Activated naive CD4-positive, alpha-beta T cell treated with Interleukin-2 at 50 U/mL for 16 hours (primary cell): ENCODE data around the gene SLC6A6.

ENCODE experiments used
- DNase-seq: peaks from one replicate; pipeline ENCODE4 v3.0.0-alpha.2; 2020

Gene SLC6A6

DNA sequence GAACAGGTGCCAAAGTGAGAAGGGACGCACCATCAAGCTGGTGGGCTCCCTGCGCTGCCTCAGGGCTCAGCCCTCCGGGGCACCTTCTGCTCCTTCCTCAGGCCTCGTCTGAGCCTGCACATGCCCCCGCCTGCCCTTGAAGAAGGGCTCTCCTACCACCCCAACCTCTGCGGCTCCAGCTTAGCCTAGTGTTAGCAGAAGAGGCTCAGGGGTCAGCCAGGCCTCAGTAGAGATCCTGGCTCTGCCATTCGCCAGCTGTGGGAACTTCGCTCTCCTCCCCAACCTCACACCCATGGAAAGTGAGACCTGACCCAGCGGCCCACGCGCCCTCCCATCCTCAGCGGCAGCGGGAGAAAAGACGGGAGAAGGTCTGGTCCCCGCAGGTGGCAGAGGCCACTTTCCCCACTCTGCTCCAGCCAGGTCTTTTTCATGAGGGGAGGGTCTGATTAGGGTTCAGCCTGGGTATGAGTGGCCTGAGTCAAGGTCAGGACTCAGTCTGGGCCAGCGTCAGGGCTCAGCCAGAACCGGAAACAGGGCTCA, 129.5 kb downstream of the SLC6A6 start:
- DNase-seq, result no peak

- DNase-seq, result no peak
Observed at GRCh38 chr3:14532691-14533456, 130.5 kb downstream of the SLC6A6 start.

- DNase-seq, result no peak
Observed at GRCh38 chr3:14533457-14533958, 131.1 kb downstream of the SLC6A6 start.

- DNase-seq, result no peak
Observed at GRCh38 chr3:14534516-14535191, 132.2 kb downstream of the SLC6A6 start.

DNA sequence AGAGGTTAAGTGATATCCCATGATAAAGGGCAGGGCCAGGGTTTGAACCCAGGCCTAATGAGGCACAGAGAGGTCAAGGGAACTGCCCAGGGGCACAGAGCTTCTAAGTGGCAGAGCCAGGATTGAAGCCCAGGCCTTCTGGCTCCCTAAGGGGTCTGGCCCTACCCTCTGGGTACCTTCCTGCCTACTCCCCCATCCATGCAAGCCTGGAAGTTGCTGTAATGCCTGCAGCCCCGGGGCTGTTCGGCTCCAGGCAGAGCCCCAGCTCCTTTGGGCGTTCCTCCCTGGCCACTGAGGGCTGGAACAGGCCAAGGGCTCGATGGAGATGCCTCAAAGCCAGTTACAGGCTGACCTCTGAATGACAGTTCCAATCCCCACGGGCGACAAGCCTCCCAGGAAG, 133.2 kb downstream of the SLC6A6 start:
- DNase-seq, result no peak

DNA sequence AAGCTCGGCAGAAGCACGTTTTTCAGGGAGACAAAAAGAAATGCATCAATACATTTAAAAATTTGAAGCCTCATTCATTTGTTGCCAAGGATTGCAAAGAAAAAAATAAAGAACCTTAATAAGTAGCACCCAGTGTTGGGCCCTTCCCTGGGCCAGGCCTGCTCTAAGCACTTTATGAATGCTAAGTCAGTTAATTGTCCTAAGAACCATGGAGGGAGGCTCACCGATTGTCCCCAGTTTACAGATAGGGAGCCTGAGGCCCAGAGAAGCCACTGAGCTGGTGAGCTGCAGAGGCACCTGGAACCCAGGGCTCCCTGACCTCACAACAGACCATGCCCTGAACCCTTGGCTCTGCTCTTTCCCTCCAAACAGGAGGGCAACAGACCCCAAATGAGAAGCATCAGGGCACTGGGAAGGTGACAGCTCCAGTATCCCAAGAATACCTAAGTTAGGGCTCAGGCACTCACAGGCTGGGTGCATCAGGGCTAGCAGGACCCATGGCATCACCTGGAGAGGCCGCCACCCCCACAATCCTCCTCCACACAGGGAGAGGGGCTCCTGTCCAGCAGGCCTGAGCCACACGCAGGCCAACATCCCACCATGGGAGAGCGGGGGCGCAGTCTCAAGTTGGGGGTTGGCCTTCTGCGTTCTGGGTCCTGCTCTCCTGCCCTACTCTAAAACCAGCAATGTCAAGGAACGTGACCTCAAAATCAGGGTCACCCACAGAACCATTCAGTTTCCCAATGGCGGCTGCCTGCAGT, 133.8 kb downstream of the SLC6A6 start:
- DNase-seq, result no peak

DNA sequence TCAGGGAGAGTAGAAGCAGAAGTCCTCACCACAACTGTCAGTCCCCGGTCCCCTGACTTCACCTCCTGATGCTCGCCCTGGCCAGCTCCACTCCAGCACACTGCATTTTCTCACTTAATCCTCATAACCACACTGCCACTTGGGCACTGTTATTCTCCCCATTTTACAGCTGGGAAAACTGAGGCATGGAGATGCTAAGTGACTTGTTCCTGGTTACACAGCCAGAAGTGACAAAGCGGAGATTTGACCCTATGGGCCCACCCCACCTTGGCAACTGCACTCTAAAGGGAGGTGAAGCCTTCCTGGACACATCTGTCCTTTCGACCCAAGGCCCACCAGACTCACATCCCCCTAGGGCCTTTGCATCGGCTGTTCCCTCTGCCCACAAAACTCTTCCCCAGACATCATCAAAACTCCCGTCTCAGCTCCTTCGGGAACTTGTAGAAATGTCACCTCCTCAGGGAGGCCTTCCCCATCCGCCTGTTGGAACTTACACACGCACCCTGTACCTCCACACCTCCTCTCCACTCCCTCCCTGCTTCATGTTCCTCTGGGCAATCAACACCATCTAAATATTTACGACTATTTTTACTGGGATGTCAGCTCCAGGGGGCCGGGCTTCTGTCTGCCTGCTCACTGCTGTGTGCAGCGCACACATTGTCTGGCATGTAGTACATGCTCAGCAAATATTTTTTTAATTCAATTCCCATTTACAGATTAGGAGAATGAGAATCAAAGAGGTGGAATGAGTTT, 134.6 kb downstream of the SLC6A6 start:
- no peak for DNase-seq

DNA sequence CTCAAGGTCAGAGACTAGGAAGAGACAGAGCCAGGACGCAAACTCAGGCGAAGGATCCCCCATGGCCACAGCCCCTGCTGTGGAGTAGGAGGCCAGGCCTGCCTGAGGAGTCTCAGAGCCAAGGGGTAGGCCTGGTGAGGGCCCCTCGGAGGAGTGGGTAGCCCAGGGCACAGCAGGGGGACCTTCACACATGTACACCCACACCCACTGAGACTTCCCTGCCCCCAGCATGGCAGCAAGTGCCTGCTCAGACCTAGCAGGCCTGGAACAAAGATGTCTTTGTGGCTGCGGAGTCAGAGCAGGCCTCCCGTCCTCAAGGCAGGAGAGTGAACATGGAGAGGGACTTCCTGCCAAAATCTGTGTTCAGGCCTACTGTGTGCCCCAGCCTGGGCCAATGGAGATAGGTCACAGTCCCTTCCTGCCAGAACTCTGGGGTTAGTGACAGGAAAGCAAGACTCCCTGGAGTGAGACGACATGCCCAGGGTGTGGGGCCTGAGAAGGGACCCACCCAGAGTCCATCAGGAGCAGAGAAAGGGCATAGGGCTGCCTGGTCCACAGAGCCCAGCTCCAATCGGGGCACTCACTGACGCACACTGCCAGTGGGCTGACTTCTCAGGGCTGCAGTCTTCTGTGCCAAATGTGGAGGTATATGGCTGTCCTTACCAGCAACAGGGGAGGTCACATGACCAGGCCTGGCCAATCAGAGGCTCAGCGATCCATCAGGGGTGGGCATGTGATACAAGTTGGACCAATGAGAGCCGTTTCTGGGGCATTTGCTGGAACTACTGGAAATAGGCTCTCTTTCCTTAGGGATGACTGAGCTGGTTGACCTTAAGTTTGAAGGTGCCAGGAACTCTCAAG, 135.4 kb downstream of the SLC6A6 start:
- no peak for DNase-seq

GRCh38 chr3:14538451-14539088, 136.2 kb downstream of the SLC6A6 start:
- DNase-seq, result no peak
